ENCODE data around the gene ADCYAP1. TPM values are rescaled to one million over a fixed set of nuclear protein-coding genes. Genes with fewer than 3 reads are reported as not detected.

The ADCYAP1 gene
- total RNA-seq, 1 experiment from 2014 or later = not detected

DNA sequence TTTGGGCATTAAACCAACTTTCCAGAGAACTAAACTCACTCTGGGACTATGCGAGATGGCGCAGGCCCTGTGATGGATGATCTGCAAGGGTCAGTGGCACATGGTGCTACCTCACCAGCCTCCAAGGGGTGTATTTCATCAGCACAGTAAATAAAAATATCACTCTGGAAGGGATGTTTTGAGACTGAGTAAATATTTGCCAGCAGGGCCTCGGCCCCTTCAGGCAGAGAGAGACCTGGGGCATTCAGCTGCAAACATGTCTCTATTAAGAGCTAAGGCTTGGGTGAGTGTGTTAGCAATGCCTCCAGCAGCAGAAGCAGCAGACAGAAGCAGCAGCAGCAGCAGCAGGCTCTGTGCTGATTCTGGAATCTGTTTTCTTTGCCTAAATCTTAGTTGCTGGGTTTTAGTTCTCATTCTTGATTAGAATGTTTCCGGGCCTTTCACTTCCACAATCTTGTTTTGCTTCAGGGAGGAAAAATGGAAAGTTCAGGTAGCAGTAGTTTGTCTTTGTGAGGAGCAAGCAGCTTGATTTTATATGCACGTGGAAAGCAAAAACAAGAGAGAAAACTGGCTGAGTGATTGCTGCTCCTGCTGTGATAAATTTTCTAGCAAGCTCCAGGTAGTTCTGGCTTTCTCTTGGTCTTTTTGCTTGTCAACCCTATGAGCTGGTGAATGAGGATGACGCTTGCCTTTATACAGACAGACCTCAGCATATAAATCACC, 18.6 kb downstream of the ADCYAP1 start:
- no TSS peak for BruUV-seq (replicated peaks)
- no peak overlapping the region for H3K4me3 ChIP-seq (ENCODE audit: low read depth in 2 of 2, low read length in 2 of 2)
- ATAC-seq (no peak), DNase-seq (ENCODE audit: low read depth, low spot score) (no peak)
- TF ChIP-seq TCF7L2 (IDR thresholded peaks at IDR 0.05; ENCODE audit: low read depth, low read length) = no peak
- TF ChIP-seq, protein P1, sequence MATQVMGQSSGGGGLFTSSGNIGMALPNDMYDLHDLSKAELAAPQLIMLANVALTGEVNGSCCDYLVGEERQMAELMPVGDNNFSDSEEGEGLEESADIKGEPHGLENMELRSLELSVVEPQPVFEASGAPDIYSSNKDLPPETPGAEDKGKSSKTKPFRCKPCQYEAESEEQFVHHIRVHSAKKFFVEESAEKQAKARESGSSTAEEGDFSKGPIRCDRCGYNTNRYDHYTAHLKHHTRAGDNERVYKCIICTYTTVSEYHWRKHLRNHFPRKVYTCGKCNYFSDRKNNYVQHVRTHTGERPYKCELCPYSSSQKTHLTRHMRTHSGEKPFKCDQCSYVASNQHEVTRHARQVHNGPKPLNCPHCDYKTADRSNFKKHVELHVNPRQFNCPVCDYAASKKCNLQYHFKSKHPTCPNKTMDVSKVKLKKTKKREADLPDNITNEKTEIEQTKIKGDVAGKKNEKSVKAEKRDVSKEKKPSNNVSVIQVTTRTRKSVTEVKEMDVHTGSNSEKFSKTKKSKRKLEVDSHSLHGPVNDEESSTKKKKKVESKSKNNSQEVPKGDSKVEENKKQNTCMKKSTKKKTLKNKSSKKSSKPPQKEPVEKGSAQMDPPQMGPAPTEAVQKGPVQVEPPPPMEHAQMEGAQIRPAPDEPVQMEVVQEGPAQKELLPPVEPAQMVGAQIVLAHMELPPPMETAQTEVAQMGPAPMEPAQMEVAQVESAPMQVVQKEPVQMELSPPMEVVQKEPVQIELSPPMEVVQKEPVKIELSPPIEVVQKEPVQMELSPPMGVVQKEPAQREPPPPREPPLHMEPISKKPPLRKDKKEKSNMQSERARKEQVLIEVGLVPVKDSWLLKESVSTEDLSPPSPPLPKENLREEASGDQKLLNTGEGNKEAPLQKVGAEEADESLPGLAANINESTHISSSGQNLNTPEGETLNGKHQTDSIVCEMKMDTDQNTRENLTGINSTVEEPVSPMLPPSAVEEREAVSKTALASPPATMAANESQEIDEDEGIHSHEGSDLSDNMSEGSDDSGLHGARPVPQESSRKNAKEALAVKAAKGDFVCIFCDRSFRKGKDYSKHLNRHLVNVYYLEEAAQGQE (IDR thresholded peaks at IDR 0.05; ENCODE audit: insufficient read depth in 1 of 2, low read depth in 2 of 2, low read length in 1 of 2) = no peak
- TF ChIP-seq SIN3A (IDR thresholded peaks at IDR 0.05; ENCODE audit: borderline replicate concordance, insufficient read depth, low read depth, low read length) = no peak
- TF ChIP-seq, protein P2, sequence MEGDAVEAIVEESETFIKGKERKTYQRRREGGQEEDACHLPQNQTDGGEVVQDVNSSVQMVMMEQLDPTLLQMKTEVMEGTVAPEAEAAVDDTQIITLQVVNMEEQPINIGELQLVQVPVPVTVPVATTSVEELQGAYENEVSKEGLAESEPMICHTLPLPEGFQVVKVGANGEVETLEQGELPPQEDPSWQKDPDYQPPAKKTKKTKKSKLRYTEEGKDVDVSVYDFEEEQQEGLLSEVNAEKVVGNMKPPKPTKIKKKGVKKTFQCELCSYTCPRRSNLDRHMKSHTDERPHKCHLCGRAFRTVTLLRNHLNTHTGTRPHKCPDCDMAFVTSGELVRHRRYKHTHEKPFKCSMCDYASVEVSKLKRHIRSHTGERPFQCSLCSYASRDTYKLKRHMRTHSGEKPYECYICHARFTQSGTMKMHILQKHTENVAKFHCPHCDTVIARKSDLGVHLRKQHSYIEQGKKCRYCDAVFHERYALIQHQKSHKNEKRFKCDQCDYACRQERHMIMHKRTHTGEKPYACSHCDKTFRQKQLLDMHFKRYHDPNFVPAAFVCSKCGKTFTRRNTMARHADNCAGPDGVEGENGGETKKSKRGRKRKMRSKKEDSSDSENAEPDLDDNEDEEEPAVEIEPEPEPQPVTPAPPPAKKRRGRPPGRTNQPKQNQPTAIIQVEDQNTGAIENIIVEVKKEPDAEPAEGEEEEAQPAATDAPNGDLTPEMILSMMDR (IDR thresholded peaks at IDR 0.05) = no peak
- TF ChIP-seq POLR2AphosphoS5 (IDR thresholded peaks at IDR 0.05; ENCODE audit: low read depth, low read length) = no peak
- CTCF ChIA-PET = no interaction called here
- intact Hi-C loops (cut with micrococcal nuclease; ENCODE audit: unreplicated experiment) = no loop called here
- POLR2A ChIA-PET = no interaction called here
- H3K36me3 ChIP-seq (ENCODE audit: control insufficient read depth, insufficient read depth, low read length) = no peaks in the 10 kb centered on the region
- no peak overlapping the region for H3K27ac ChIP-seq (ENCODE audit: low read length)
- H3K9me3 ChIP-seq (ENCODE audit: control insufficient read depth, insufficient read depth, low read depth, low read length) = no peaks in the 10 kb centered on the region
- in situ Hi-C loops (cut with HindIII; ENCODE audit: low pct_unique_long_range_greater_than_20kb, low sequenced_read_pairs) = no loop called here
- no peaks in the 10 kb centered on the region for H3K4me1 ChIP-seq (ENCODE audit: control insufficient read depth, insufficient read depth, low read length)
- H3K27me3 ChIP-seq (ENCODE audit: control insufficient read depth, insufficient read depth, low read length) = no peaks in the 10 kb centered on the region

DNA sequence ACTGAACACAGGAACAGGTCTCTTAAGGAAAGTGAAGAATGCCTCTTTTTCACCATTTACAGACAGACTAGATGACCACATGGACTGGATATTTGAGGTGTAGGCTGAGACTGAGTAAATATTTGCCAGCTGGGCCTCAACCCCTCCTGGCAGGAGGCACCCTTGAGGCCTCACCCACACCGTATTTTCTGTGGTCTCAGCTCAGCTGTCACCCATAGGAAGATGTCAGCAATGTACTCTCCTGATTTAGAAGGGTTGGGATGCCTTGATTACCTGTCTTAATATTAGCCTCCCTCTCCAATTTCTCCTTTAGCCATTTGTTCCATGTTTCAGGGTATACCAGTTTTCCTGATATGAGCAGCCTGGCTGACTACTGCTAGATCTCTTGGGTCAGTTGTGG, 20.3 kb downstream of the ADCYAP1 start:
- CTCF ChIA-PET = no interaction called here
- intact Hi-C loops (cut with micrococcal nuclease; ENCODE audit: unreplicated experiment) = no loop called here
- no peak for ATAC-seq

More for the DNA sequence above, 20.3 kb downstream of the ADCYAP1 start:
- Histone ChIP-seq H3K4me1 (ENCODE audit: control insufficient read depth, insufficient read depth, low read length) (no peaks in the 10 kb centered on the region), H3K27me3 (ENCODE audit: control insufficient read depth, insufficient read depth, low read length) (no peaks in the 10 kb centered on the region), H3K36me3 (ENCODE audit: control insufficient read depth, insufficient read depth, low read length) (no peaks in the 10 kb centered on the region), H3K4me3 (ENCODE audit: low read depth in 2 of 2, low read length in 2 of 2) (no peak overlapping the region), H3K9me3 (ENCODE audit: control insufficient read depth, insufficient read depth, low read depth, low read length) (no peaks in the 10 kb centered on the region), H3K27ac (ENCODE audit: low read length) (no peak overlapping the region)
- TF ChIP-seq POLR2AphosphoS5 (IDR thresholded peaks at IDR 0.05; ENCODE audit: low read depth, low read length) (no peak), TCF7L2 (IDR thresholded peaks at IDR 0.05; ENCODE audit: low read depth, low read length) (no peak), SIN3A (IDR thresholded peaks at IDR 0.05; ENCODE audit: borderline replicate concordance, insufficient read depth, low read depth, low read length) (no peak)
- TF ChIP-seq, protein P2 (IDR thresholded peaks at IDR 0.05) = no peak
- TF ChIP-seq, protein P1 (IDR thresholded peaks at IDR 0.05; ENCODE audit: insufficient read depth in 1 of 2, low read depth in 2 of 2, low read length in 1 of 2) = no peak
- POLR2A ChIA-PET = no interaction called here
- in situ Hi-C loops (cut with HindIII; ENCODE audit: low pct_unique_long_range_greater_than_20kb, low sequenced_read_pairs) = no loop called here
- no peak for DNase-seq (ENCODE audit: low read depth, low spot score)
- BruUV-seq (replicated peaks) = no TSS peak
